ENCODE data around the gene LIPT2.

The LIPT2 gene

GRCh38 chr11:74524978-74525377, 31.5 kb upstream of the LIPT2 start:
- ChIA-PET POLR2A (interaction anchor here (0.7 kb wide), 1 partner anchor 32 kb away, joined by 3 read pairs; the partner anchor contains the start of gene LIPT2), CTCF (interaction anchor here (0.5 to 0.8 kb wide), 2 partner anchors 39 to 72 kb away, joined by 3 to 4 read pairs; no protein-coding TSS in a partner anchor)
- H3K4me1 ChIP-seq (ENCODE audit: control insufficient read depth, insufficient read depth, low read length), result 0 out of 2 replicates have a peak, but pooled peaks cover 2% of the 10 kb centered on the region
- no peaks in the 10 kb centered on the region for H3K36me3 ChIP-seq (ENCODE audit: control insufficient read depth in 2 of 2, insufficient read depth in 1 of 2, low read length in 2 of 2)
- TF ChIP-seq ZNF350 (tag by site-specific recombination; IDR thresholded peaks at IDR 0.05) (no peak), ZSCAN23 (tag by site-specific recombination; IDR thresholded peaks at IDR 0.05) (no peak), ZFP37 (tag by site-specific recombination; IDR thresholded peaks at IDR 0.05) (no peak), ZNF580 (tag by site-specific recombination; IDR thresholded peaks at IDR 0.05) (no peak), ZNF280D (tag by site-specific recombination; IDR thresholded peaks at IDR 0.05) (no peak), ZNF157 (tag by site-specific recombination; IDR thresholded peaks at IDR 0.05) (no peak), ZNF169 (tag by site-specific recombination; IDR thresholded peaks at IDR 0.05) (no peak), ZNF394 (tag by site-specific recombination; IDR thresholded peaks at IDR 0.05; ENCODE audit: borderline replicate concordance) (no peak), ZNF488 (tag by site-specific recombination; IDR thresholded peaks at IDR 0.05) (no peak), KLF8 (tag by site-specific recombination; IDR thresholded peaks at IDR 0.05) (no peak), ZBTB7A (tag by site-specific recombination; IDR thresholded peaks at IDR 0.05; ENCODE audit: low read depth) (no peak), ATF2 (tag by site-specific recombination; IDR thresholded peaks at IDR 0.05; ENCODE audit: low read depth) (no peak), ZFP3 (tag by site-specific recombination; IDR thresholded peaks at IDR 0.05; ENCODE audit: low read depth) (no peak), ZNF544 (tag by site-specific recombination; IDR thresholded peaks at IDR 0.05) (no peak)
- no peak overlapping the region for H3K27ac ChIP-seq (ENCODE audit: extremely low read depth, low read depth, low read length)
- no peaks in the 10 kb centered on the region for H3K9me3 ChIP-seq (ENCODE audit: control insufficient read depth, insufficient read depth, low read depth, low read length)
- H3K4me3 ChIP-seq (ENCODE audit: low read depth, low read length), result no peak overlapping the region

- Histone ChIP-seq H3K9me3 (ENCODE audit: control insufficient read depth, insufficient read depth, low read depth, low read length) (no peaks in the 10 kb centered on the region), H3K27ac (ENCODE audit: extremely low read depth, low read depth, low read length) (no peak overlapping the region), H3K4me1 (ENCODE audit: control insufficient read depth, insufficient read depth, low read length) (0 out of 2 replicates have a peak, but pooled peaks cover 2% of the 10 kb centered on the region), H3K4me3 (ENCODE audit: low read depth, low read length) (no peak overlapping the region), H3K36me3 (ENCODE audit: control insufficient read depth in 2 of 2, insufficient read depth in 1 of 2, low read length in 2 of 2) (no peaks in the 10 kb centered on the region)
- POLR2A ChIA-PET, result interaction anchor here (0.7 kb wide), 1 partner anchor 31 kb away, joined by 3 read pairs; the partner anchor contains the start of gene LIPT2
- no peak for TF ChIP-seq ZNF600 (tag by site-specific recombination; IDR thresholded peaks at IDR 0.05)
- TF ChIP-seq ZNF426 (tag by site-specific recombination; IDR thresholded peaks at IDR 0.05), result no peak
- TF ChIP-seq KLF10 (tag by site-specific recombination; IDR thresholded peaks at IDR 0.05), result no peak
- no peak for TF ChIP-seq ZSCAN16 (tag by site-specific recombination; IDR thresholded peaks at IDR 0.05)
- TF ChIP-seq ZNF549 (tag by site-specific recombination; IDR thresholded peaks at IDR 0.05), result no peak
- TF ChIP-seq ZNF548 (tag by site-specific recombination; IDR thresholded peaks at IDR 0.05), result no peak
- no peak for TF ChIP-seq ZNF311 (tag by site-specific recombination; IDR thresholded peaks at IDR 0.05; ENCODE audit: borderline replicate concordance)
- no peak for TF ChIP-seq ZNF768 (tag by site-specific recombination; IDR thresholded peaks at IDR 0.05)
- TF ChIP-seq ZNF610 (tag by site-specific recombination; IDR thresholded peaks at IDR 0.05; ENCODE audit: borderline replicate concordance), result no peak
- no peak for TF ChIP-seq ZNF639 (tag by site-specific recombination; IDR thresholded peaks at IDR 0.05)
- no peak for TF ChIP-seq ZBTB1 (tag by site-specific recombination; IDR thresholded peaks at IDR 0.05)
- TF ChIP-seq ZNF416 (tag by site-specific recombination; IDR thresholded peaks at IDR 0.05), result no peak
- no peak for TF ChIP-seq ZNF558 (tag by site-specific recombination; IDR thresholded peaks at IDR 0.05)
- no peak for TF ChIP-seq ATF2 (tag by site-specific recombination; IDR thresholded peaks at IDR 0.05; ENCODE audit: low read depth)
- no peak for TF ChIP-seq KLF1 (tag by site-specific recombination; IDR thresholded peaks at IDR 0.05)
- CTCF ChIA-PET, result interaction anchor here (0.7 to 0.8 kb wide), 2 partner anchors 71 to 583 kb away, joined by 3 read pairs; no protein-coding TSS in a partner anchor
Observed at GRCh38 chr11:74524501-74524900, 31.0 kb upstream of the LIPT2 start.

Data from HEK293 (cell line).